HepG2 (cell line): Measurements from ENCODE around the gene MVP. TPM values are rescaled to one million over a fixed set of nuclear protein-coding genes. Genes with fewer than 3 reads are reported as not detected.

Source experiments
- ISL2 ChIP-seq: sonication (generic); formaldehyde crosslinking; IDR thresholded peaks from 2 replicates; pipeline ENCODE4 v1.5.0; 2020; ENCODE audit warnings: missing genetic modification reagents
- KLF6 ChIP-seq: IDR thresholded peaks from 2 replicates; pipeline ENCODE4 v1.8.0; 2016; ENCODE audit warnings: missing biosample characterization, missing genetic modification reagents
- PHF20 ChIP-seq: sonication (generic); formaldehyde crosslinking; IDR thresholded peaks from 2 replicates; pipeline ENCODE4 v1.5.0; 2020; ENCODE audit warnings: mild to moderate bottlenecking, missing genetic modification reagents
- RARG ChIP-seq: sonication (generic); formaldehyde crosslinking; IDR thresholded peaks from 2 replicates; pipeline ENCODE4 v1.4.0; 2020; ENCODE audit warnings: low read depth, mild to moderate bottlenecking, missing genetic modification reagents
- SMAD1 ChIP-seq: sonication (generic); formaldehyde crosslinking; IDR thresholded peaks from 2 replicates; pipeline ENCODE4 v1.4.0; 2020; ENCODE audit warnings: missing genetic modification reagents, low read depth, mild to moderate bottlenecking, borderline replicate concordance
- ZFP36L1 ChIP-seq: sonication (generic); formaldehyde crosslinking; IDR thresholded peaks from 2 replicates; pipeline ENCODE4 v1.8.0; 2022; ENCODE audit warnings: mild to moderate bottlenecking, missing genetic modification reagents, moderate library complexity
- ZFP62 ChIP-seq: sonication (generic); formaldehyde crosslinking; IDR thresholded peaks from 2 replicates; pipeline ENCODE4 v1.4.0; 2020; ENCODE audit warnings: missing genetic modification reagents
- ZMYM3 ChIP-seq: sonication (generic); formaldehyde crosslinking; IDR thresholded peaks from 2 replicates; pipeline ENCODE4 v1.5.1; 2020; ENCODE audit warnings: mild to moderate bottlenecking, missing genetic modification reagents
- ZNF83 ChIP-seq: sonication (generic); formaldehyde crosslinking; IDR thresholded peaks from 2 replicates; pipeline ENCODE4 v1.4.0; 2020; ENCODE audit warnings: missing genetic modification reagents, mild to moderate bottlenecking, borderline replicate concordance
- polyA plus RNA-seq, 8 experiments: library from polyadenylated mRNA; depleted of rRNA in 3 of 8; stranded (reverse) in 7 of 8; unstranded in 1 of 8; fragments of >200 nt; fragmentation: Illumina TruSeq in 4 of 8; extraction: Trizol in 4 of 8; gene quantifications; 2 replicates each; pipeline versions ENCODE4 v1.2.1 to v1.2.3, GENCODE V29; 2011 to 2016; ENCODE audit warnings: low read depth in 4 of 8, missing spikeins in 1 of 8, mixed read lengths in 1 of 8; ENCODE audit not compliant: insufficient read depth in 1 of 8
- total RNA-seq, 5 experiments: library from RNA; depleted of rRNA; stranded (reverse); fragments of >200 nt; fragmentation: Illumina TruSeq; extraction: Trizol; gene quantifications; 2 replicates each; pipeline ENCODE4 v1.2.3, GENCODE V29; 2016; ENCODE audit warnings: low read depth in 1 of 5
- TF ChIP-seq, protein P1 (sequence below), 2 experiments: sonication (generic) in 1 of 2; formaldehyde crosslinking in 1 of 2; IDR thresholded peaks; 2 replicates each; pipeline versions ENCODE4 v1.4.0 to v1.6.1; 2016 to 2020; ENCODE audit warnings: borderline replicate concordance in 1 of 2, low read depth in 1 of 2, mild to moderate bottlenecking in 1 of 2, missing genetic modification reagents in 1 of 2
- TF ChIP-seq, protein P2 (sequence below): sonication (generic); formaldehyde crosslinking; IDR thresholded peaks from 2 replicates; pipeline ENCODE4 v1.5.1; 2020; ENCODE audit warnings: mild to moderate bottlenecking, moderate library complexity, missing genetic modification reagents
- TF ChIP-seq, protein P3 (sequence below): IDR thresholded peaks from 2 replicates; pipeline ENCODE4 v1.6.1; 2016; ENCODE audit warnings: missing genetic modification reagents, missing compliant biosample characterization
- TF ChIP-seq, protein P4 (sequence below): sonication (generic); formaldehyde crosslinking; IDR thresholded peaks from 2 replicates; pipeline ENCODE4 v1.4.0; 2020; ENCODE audit warnings: mild to moderate bottlenecking, missing genetic modification reagents

Gene MVP
- total and polyA plus RNA-seq, 2 of the 13 experiments (the other 11 are each of a cell fraction or from before 2014, with no cell fraction given): 22.9 to 43.5 TPM

DNA sequence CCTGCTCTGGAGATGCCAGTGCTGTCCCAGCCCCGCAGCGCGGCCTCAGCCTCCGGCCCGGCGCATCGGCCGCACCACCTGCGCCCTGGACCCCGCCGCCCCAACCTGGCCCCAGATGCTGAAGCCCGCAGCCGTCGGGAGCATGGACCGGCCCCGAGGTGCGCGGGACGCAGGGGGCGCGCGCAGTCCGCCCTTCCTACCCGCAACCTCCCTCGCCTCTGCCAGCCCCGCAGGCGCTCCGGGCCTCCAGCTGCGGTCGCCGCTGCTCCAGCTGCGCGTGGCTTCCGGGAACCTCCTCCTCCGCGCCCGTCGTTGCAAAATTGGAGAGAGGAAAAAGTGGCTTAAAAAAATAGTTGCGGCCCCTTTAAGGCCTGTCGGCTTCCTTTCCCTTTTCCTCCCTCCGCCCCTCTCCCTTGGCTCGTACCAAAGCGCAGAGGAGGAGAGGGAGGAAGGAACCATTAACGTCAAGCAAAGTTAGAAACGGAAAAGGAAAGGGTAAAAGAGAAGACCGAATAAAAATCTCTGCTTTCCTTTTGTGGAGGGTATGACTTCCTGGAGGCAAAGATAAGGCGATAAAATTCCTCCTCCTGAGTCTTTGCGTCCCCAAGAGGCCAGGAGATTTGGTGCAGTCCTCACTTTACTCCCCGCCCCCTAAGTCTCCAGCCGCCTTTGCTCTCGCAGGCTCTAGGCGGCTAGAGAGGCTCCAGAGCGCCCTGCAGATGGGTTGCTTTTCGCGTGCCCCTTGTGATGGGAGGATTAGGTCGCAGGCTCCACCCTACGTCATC lies 42.8 kb downstream of the MVP start, which contains the start of gene CDIPT (continued):
- TF ChIP-seq, protein P1, sequence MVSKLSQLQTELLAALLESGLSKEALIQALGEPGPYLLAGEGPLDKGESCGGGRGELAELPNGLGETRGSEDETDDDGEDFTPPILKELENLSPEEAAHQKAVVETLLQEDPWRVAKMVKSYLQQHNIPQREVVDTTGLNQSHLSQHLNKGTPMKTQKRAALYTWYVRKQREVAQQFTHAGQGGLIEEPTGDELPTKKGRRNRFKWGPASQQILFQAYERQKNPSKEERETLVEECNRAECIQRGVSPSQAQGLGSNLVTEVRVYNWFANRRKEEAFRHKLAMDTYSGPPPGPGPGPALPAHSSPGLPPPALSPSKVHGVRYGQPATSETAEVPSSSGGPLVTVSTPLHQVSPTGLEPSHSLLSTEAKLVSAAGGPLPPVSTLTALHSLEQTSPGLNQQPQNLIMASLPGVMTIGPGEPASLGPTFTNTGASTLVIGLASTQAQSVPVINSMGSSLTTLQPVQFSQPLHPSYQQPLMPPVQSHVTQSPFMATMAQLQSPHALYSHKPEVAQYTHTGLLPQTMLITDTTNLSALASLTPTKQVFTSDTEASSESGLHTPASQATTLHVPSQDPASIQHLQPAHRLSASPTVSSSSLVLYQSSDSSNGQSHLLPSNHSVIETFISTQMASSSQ (IDR thresholded peaks at IDR 0.05; ENCODE audit: low read depth): peak; percentile 47
- TF ChIP-seq, protein P1 (CRISPR knock-in tag; IDR thresholded peaks at IDR 0.05; ENCODE audit: borderline replicate concordance): peak; percentile 35; the same call in 1 of the 2 replicates
- TF ChIP-seq KLF6 (CRISPR knock-in tag) (peak; percentile 80), ZMYM3 (peak; percentile 71), PHF20 (CRISPR knock-in tag) (peak; percentile 74), ZFP62 (CRISPR knock-in tag) (no peak), ISL2 (peak; percentile 62; the same call in 1 of the 2 replicates), ZNF83 (CRISPR knock-in tag) (no peak), RARG (CRISPR knock-in tag) (no peak), SMAD1 (CRISPR knock-in tag) (peak; percentile 80; the same call in 1 of the 2 replicates), ZFP36L1 (CRISPR knock-in tag) (no peak)
- TF ChIP-seq, protein P2, sequence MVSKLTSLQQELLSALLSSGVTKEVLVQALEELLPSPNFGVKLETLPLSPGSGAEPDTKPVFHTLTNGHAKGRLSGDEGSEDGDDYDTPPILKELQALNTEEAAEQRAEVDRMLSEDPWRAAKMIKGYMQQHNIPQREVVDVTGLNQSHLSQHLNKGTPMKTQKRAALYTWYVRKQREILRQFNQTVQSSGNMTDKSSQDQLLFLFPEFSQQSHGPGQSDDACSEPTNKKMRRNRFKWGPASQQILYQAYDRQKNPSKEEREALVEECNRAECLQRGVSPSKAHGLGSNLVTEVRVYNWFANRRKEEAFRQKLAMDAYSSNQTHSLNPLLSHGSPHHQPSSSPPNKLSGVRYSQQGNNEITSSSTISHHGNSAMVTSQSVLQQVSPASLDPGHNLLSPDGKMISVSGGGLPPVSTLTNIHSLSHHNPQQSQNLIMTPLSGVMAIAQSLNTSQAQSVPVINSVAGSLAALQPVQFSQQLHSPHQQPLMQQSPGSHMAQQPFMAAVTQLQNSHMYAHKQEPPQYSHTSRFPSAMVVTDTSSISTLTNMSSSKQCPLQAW (CRISPR knock-in tag): peak; percentile 85
- TF ChIP-seq, protein P3, sequence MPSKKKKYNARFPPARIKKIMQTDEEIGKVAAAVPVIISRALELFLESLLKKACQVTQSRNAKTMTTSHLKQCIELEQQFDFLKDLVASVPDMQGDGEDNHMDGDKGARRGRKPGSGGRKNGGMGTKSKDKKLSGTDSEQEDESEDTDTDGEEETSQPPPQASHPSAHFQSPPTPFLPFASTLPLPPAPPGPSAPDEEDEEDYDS (CRISPR knock-in tag): peak; percentile 86
- TF ChIP-seq, protein P4, sequence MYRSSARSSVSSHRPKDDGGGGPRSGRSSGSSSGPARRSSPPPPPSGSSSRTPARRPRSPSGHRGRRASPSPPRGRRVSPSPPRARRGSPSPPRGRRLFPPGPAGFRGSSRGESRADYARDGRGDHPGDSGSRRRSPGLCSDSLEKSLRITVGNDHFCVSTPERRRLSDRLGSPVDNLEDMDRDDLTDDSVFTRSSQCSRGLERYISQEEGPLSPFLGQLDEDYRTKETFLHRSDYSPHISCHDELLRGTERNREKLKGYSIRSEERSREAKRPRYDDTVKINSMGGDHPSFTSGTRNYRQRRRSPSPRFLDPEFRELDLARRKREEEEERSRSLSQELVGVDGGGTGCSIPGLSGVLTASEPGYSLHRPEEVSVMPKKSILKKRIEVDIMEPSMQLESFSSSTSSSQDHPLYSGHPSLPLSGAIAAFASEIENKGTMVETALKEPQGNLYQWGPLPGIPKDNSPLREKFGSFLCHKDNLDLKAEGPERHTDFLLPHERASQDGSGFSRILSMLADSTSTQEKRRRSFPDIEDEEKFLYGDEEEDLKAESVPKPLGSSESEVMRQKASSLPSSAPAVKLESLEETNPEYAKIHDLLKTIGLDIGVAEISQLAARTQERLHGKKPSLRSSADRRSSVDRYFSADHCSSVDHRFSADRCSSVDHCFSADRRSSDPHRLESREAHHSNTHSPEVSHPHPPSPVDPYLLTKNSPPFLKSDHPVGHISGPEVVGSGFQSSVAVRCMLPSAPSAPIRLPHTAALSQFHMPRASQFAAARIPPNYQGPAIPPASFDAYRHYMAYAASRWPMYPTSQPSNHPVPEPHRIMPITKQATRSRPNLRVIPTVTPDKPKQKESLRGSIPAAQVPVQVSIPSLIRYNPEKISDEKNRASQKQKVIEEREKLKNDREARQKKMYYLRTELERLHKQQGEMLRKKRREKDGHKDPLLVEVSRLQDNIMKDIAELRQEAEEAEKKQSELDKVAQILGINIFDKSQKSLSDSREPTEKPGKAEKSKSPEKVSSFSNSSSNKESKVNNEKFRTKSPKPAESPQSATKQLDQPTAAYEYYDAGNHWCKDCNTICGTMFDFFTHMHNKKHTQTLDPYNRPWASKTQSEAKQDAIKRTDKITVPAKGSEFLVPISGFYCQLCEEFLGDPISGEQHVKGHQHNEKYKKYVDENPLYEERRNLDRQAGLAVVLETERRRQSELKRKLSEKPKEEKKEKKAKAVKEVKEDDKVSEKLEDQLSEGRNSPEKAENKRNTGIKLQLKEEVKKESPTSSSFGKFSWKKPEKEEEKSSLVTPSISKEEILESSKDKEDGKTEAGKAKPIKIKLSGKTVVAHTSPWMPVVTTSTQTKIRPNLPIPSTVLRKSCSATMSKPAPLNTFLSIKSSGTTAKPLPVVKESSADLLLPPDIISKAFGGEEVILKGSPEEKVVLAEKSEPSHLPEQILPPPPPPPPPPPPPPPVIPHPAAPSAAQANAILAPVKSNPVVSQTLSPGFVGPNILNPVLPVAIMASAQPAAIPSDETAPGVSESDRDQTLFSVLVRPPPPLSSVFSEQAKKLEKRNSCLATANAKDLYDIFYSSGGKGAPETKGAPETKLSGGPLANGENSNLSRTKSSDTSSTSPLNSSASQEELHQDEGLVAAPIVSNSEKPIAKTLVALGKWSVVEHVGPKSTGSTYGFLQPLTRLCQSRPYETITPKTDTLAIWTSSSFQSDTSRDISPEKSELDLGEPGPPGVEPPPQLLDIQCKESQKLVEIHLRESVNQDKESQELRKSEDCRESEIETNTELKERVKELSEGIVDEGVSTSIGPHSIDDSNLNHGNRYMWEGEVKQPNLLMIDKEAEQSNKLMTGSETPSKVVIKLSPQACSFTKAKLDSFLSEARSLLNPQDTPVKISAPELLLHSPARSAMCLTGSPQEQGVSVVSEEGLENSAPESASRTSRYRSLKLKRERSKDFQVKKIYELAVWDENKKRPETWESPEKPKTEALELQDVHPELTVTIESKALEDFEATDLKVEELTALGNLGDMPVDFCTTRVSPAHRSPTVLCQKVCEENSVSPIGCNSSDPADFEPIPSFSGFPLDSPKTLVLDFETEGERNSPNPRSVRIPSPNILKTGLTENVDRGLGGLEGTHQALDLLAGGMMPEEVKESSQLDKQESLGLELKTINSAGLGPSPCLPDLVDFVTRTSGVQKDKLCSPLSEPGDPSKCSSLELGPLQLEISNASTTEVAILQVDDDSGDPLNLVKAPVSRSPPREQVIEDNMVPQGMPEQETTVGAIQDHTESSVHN (CRISPR knock-in tag): no peak
